ELF-1 (cell line): ENCODE results near the gene GNA12.
"Not testable (repeated sequence)": the region's sequence is repeated elsewhere in the genome, so short reads cannot be mapped to it uniquely, and the experiment has no call there.

ENCODE experiments used
- DNase-seq: peaks from one replicate; pipeline ENCODE4 v3.0.0-alpha.2; 2016; ENCODE audit warnings: low read depth, low spot score

Gene GNA12

GRCh38 chr7:2714636-2715035 lies 129.5 kb downstream of the GNA12 start:
- no peak for DNase-seq

GRCh38 chr7:2713978-2714377 lies 130.1 kb downstream of the GNA12 start:
- DNase-seq: no peak

DNA sequence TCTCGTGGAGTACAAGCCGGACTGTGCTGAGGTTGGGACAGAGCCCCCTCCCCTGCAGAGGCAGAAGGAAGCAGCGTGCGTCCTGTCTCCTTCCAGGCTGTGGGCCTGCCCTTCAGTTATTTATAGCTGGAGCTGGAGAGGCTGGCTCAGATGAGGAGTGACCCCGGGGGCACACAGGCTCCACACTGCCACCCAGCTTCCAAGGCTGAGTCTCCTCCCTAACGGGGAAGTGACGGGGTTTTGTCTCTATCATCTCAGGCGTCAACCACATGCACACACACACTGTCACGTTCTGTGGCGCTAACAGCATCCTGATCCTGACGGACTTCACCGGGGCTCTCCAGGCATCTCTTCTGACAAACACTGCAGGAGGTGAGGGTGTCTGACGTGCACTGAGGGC lies 130.7 kb downstream of the GNA12 start:
- DNase-seq: peak; percentile 72

DNA sequence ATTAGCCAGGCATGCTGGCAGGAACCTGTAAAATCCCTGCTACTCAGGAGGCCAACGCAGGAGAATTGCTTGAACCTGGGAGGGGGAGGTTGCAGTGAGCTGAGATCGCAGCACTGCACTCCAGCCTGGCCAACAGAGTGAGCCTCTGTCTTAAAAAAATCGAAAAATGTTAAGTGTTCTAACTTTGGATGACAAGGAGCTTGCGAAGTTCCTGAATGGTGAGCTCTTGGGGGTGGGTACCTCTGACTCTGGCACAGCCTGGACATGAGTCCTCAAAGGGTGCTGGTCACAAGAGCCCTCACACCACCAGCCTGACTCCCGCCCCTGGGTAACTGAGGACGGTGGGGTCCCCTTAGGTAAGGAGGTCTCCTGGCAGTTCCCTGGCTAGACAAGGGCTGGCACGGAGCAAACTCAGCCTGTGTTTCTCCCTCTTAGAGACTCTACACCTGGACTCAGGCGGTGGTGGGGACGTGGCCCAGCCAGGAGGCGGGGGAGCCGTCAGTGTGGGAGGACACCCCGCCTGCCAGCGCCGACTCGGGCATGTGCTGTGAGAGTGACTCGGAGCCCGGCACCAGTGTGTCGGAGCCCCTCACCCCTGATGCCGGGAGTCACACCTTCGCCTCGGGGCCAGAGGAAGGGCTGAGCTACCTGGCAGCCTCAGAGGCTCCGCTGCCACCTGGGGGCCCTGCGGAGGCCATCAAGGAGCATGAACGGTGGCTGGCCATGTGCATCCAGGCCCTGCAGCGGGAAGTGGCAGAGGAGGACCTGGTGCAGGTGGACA lies 132.0 kb downstream of the GNA12 start:
- no peak for DNase-seq

GRCh38 chr7:2710901-2711551 lies 133.1 kb downstream of the GNA12 start:
- DNase-seq: no peak

- no peak for DNase-seq
Observed at GRCh38 chr7:2710286-2710655, 133.8 kb downstream of the GNA12 start.

DNA sequence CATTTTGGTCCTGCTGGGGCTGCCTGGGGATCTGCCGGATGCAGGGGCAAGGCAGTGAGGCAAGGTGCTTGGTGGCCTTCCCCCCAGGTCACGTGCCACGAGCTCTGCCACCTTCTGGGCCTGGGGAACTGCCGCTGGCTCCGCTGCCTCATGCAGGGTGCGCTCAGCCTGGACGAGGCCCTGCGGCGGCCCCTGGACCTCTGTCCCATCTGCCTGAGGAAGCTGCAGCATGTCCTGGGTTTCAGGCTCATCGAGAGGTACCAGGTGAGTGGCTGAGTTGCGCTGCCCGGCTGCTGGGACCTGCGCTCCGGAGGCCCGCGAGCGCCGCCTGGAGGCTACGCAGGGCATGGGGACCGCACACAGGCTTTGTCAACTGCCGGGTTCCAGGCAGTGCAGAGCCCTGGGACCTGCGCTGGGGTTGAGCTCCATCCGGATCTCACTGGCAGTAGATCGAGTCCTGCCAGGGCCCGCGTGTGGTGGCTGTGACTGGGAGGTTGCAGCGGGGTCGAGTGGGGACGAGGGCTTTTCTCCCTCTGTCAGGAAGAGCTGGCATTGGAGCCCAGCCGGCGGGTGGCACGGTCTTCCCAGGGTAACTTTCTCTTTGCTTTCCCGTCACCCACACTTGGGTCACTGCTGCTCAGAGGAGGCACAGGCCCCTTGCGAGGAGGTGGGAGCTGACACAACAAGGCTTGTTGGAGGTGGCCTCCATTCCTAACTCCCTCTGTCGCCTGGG lies 134.4 kb downstream of the GNA12 start:
- peak; percentile 93 for DNase-seq

- no peak for DNase-seq
Observed at GRCh38 chr7:2708547-2709310, 135.4 kb downstream of the GNA12 start.

DNA sequence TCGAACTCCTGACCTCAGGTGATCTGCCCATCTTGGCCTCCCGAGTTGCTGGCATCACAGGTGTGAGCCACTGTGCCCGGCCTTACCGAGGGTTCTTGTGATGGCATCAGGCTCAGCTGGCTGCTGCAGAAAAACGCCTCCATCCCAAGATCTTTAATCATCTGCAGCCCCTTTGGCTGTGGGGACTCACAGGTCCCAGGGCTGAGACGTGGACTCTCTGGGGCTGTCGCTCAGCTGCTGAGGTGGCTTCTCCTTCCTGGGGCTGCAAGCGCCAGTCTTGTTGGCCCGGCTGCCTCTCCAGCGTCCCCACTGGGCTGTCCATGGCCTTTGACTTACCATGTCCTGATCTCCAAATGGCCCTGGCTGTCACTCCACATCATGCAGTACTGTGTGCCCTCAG lies 136.1 kb downstream of the GNA12 start:
- DNase-seq: no peak

DNA sequence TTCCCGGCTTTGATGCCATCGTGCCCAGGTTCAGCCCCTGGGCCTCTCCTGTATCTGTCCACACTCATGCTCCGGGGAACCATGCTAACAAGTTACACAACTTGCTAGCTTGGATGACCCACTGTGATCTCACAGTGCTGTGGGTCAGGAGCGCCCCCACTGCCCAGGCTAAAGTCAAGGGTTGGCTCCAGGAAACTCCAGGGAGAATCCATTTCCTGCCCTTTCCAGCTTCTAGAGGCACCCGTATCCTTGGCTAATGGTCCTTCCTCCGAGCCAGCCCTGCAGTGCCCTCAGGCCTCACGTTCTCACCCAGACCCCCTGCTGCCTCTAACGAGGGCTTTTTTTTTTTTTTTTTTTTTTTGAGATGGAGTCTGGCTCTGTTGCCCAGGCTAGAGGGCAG lies 136.6 kb downstream of the GNA12 start:
- no peak for DNase-seq

DNA sequence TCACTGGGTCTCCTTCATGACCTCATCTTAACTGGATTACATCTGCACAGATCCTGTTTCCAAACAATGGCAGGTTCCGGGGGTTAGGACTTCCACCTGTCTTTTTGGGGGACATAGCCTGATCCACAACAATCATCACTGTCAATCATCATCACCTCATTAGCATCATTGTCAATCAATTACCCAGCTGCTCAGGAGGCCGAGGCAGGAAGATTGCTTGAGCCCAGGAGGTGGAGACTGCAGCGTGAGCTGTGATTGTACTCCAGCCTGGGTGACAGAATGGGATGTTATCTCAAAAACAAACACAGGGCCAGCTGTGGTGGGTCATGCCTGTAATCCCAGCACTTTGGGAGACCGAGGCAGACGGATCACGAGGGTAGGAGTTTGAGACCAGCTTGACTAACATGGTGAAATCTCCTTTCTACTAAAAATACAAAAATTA lies 137.4 kb downstream of the GNA12 start:
- no peak for DNase-seq

- DNase-seq: no peak
Observed at GRCh38 chr7:2705371-2706096, 138.6 kb downstream of the GNA12 start.

DNA sequence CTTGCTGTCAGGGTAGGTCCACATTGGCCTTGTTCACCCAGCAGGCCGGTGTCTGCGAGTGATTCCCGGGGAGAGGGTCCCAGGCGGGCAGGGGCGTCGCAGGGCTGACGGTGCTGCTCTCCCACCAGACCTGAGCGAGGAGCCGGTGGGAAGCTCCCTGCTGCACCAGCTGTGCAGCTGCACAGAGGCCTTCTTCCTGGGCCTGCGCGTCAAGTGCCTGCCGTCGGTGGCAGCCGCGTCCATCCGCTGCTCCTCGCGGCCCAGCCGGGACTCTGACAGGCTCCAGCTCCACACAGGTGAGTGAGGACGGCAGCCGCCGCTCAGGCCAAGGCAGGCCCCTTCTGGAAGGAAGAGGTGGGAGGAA lies 141.5 kb downstream of the GNA12 start:
- DNase-seq: no peak

- DNase-seq: no peak
Observed at GRCh38 chr7:2701832-2702593, 142.1 kb downstream of the GNA12 start.

GRCh38 chr7:2701424-2701823 lies 142.7 kb downstream of the GNA12 start:
- no peak for DNase-seq

GRCh38 chr7:2700141-2700850 lies 143.8 kb downstream of the GNA12 start:
- no peak for DNase-seq

DNA sequence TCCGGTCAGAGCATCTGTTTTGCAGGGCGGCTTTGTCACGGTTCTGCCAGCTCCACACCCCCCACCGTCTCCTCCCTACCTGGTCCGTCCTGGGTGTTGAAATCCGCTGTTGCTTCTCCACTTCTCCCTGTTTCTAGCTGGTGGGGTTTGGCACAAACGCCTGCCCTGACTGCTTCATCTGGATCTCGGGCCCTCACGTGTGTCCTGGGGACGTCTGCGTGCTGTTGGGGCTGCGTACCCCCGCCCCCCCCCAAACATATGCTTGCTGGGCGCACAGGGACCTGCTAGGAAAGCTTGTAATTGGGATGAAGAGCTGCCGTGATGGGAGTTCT lies 144.9 kb downstream of the GNA12 start:
- no peak for DNase-seq

- no peak for DNase-seq
Observed at GRCh38 chr7:2698581-2699288, 145.4 kb downstream of the GNA12 start.

- not testable (repeated sequence) for DNase-seq
Observed at GRCh38 chr7:2694122-2694436, 150.0 kb downstream of the GNA12 start.
